ENCODE data around the gene SDF4.

DNA sequence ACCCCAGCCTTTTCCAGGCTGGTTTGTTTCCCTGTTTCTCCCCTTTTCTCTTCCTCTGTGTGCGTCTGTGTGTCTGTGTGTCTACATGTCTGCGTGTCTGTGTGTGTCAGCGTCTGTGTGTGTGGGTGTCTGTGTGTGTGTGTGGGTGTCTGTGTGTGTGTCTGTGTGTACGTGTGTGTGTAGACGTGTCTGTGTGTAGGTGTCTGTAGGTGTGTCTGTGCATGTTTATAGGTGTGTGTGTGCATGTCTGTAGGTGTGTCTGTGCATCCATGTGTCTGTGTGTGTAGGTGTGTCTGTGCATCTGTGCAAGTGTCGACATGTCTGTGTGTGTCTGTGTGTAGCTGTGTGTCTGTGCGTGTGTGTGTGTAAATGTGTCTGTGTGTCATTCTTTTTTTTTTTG, 54.9 kb downstream of the SDF4 start:
- TF ChIP-seq, protein P1, sequence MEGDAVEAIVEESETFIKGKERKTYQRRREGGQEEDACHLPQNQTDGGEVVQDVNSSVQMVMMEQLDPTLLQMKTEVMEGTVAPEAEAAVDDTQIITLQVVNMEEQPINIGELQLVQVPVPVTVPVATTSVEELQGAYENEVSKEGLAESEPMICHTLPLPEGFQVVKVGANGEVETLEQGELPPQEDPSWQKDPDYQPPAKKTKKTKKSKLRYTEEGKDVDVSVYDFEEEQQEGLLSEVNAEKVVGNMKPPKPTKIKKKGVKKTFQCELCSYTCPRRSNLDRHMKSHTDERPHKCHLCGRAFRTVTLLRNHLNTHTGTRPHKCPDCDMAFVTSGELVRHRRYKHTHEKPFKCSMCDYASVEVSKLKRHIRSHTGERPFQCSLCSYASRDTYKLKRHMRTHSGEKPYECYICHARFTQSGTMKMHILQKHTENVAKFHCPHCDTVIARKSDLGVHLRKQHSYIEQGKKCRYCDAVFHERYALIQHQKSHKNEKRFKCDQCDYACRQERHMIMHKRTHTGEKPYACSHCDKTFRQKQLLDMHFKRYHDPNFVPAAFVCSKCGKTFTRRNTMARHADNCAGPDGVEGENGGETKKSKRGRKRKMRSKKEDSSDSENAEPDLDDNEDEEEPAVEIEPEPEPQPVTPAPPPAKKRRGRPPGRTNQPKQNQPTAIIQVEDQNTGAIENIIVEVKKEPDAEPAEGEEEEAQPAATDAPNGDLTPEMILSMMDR (IDR thresholded peaks at IDR 0.05; ENCODE audit: low read depth, low read length, poor library complexity, severe bottlenecking) = no peak
- no peak for TF ChIP-seq EZH2phosphoT487 (IDR thresholded peaks at IDR 0.05; ENCODE audit: borderline replicate concordance, low read length)
